ENCODE data around the gene CLEC4D.
"Not testable (repeated sequence)": the region's sequence is repeated elsewhere in the genome, so short reads cannot be mapped to it uniquely, and the experiment has no call there.

Gene CLEC4D

GRCh38 chr12:8540831-8541230 lies 27.5 kb downstream of the CLEC4D start, which contains the start of gene CLEC4E:
Gene CLEC4E (minus strand): TSS chr12:8540905. CDS start chr12:8540797, 108 bp downstream.
- not testable (repeated sequence) for H3K4me3 ChIP-seq (ENCODE audit: low read length); H3K27me3 ChIP-seq (ENCODE audit: insufficient read depth, low read length); H3K9ac ChIP-seq (ENCODE audit: low read depth, low read length); H3K27ac ChIP-seq (ENCODE audit: low read length); H3K9me3 ChIP-seq (ENCODE audit: insufficient read depth, low read depth, low read length); H3K36me3 ChIP-seq (ENCODE audit: insufficient read depth, low read depth, low read length); H3K4me1 ChIP-seq (ENCODE audit: insufficient read depth, low read length)

DNA sequence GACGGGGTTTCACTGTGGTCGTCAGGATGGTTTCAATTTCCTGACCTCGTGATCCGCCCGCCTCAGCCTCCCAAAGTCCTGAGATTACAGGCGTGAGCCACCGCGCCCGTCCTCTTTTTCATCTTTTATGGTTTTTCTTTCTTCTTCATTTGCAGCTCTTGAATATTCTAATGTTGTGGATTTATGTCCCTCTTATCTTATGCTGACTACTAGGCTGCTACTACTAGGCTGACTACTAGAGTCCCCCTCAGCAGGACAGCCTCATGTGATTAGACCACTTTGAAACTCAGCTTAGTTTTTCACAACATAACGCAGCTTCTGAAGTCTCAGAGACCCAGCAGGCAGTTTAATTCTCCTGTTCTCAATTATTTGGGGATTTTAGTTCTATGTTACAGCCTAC lies 28.3 kb downstream of the CLEC4D start:
- H3K4me1 ChIP-seq (ENCODE audit: insufficient read depth, low read length): no peaks in the 10 kb centered on the region
- no peaks in the 10 kb centered on the region for H3K27me3 ChIP-seq (ENCODE audit: insufficient read depth, low read length)
- no peaks in the 10 kb centered on the region; the same call in 1 of the 2 replicates for H3K9me3 ChIP-seq (ENCODE audit: insufficient read depth, low read depth, low read length)

GRCh38 chr12:8544295-8544694 lies 31.0 kb downstream of the CLEC4D start:
- no peak overlapping the region for H3K4me3 ChIP-seq (ENCODE audit: low read length)
- no peak overlapping the region for H3K27ac ChIP-seq (ENCODE audit: low read length)
- no peaks in the 10 kb centered on the region for H3K27me3 ChIP-seq (ENCODE audit: insufficient read depth, low read length)
- no peaks in the 10 kb centered on the region for H3K4me1 ChIP-seq (ENCODE audit: insufficient read depth, low read length)
- no peak overlapping the region for H3K9ac ChIP-seq (ENCODE audit: low read depth, low read length)
- H3K36me3 ChIP-seq (ENCODE audit: insufficient read depth, low read depth, low read length): no peaks in the 10 kb centered on the region
- H3K9me3 ChIP-seq (ENCODE audit: insufficient read depth, low read depth, low read length): no peaks in the 10 kb centered on the region

More for the DNA sequence above, 28.3 kb downstream of the CLEC4D start:
- Histone ChIP-seq H3K36me3 (ENCODE audit: insufficient read depth, low read depth, low read length) (no peaks in the 10 kb centered on the region), H3K27ac (ENCODE audit: low read length) (no peak overlapping the region), H3K4me3 (ENCODE audit: low read length) (no peak overlapping the region), H3K9ac (ENCODE audit: low read depth, low read length) (no peak overlapping the region)

GRCh38 chr12:8546591-8546990 lies 33.3 kb downstream of the CLEC4D start:
- H3K4me1 ChIP-seq (ENCODE audit: insufficient read depth, low read length): no peaks in the 10 kb centered on the region
- no peaks in the 10 kb centered on the region for H3K27me3 ChIP-seq (ENCODE audit: insufficient read depth, low read length)
- no peaks in the 10 kb centered on the region for H3K36me3 ChIP-seq (ENCODE audit: insufficient read depth, low read depth, low read length)
- no peaks in the 10 kb centered on the region for H3K9me3 ChIP-seq (ENCODE audit: insufficient read depth, low read depth, low read length)
- no peak overlapping the region for H3K9ac ChIP-seq (ENCODE audit: low read depth, low read length)
- H3K4me3 ChIP-seq (ENCODE audit: low read length): no peak overlapping the region
- no peak overlapping the region for H3K27ac ChIP-seq (ENCODE audit: low read length)

DNA sequence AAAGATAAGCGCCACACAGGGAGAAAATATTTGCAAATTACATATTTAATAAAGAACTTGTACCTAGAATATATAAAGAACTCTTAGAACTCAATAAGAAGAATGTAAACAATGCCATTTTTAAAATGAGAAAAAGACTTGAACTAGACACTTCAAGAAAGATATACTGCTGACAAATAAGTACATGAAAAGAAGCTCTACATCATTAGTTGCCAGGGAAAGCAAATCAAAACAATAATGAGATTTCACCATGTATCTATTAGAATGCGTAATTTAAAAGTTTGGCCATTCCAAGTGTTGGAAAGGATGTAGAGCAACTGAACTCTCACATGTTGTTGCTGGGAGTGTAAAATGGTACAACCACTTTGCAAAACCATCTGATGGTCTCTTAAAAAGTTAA lies 34.3 kb downstream of the CLEC4D start:
- no peaks in the 10 kb centered on the region for H3K4me1 ChIP-seq (ENCODE audit: insufficient read depth, low read length)
- no peak overlapping the region for H3K27ac ChIP-seq (ENCODE audit: low read length)
- H3K9ac ChIP-seq (ENCODE audit: low read depth, low read length): no peak overlapping the region

DNA sequence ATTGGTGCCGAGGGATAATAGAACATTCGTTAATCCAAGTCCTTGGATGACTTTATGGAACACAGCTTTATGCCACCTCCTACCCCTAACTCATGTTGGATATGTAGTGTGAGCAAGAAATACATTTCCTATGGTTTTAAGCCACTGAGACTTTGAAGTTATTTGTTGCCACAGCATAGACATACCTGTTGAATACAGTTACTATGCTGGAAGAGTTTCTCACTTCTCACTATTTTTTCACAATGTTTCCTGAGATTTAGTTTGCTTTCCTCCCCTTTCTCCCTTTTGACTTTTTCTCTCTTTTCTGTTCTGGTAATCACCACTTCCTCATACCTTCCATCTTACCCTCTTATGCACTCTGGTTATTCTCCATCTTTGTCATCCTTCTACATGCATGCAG lies 34.9 kb downstream of the CLEC4D start:
- Histone ChIP-seq H3K4me1 (ENCODE audit: insufficient read depth, low read length) (no peaks in the 10 kb centered on the region), H3K27me3 (ENCODE audit: insufficient read depth, low read length) (no peaks in the 10 kb centered on the region), H3K4me3 (ENCODE audit: low read length) (no peak overlapping the region)

More for the DNA sequence above, 34.3 kb downstream of the CLEC4D start:
- H3K4me3 ChIP-seq (ENCODE audit: low read length): no peak overlapping the region
- no peaks in the 10 kb centered on the region for H3K9me3 ChIP-seq (ENCODE audit: insufficient read depth, low read depth, low read length)
- H3K27me3 ChIP-seq (ENCODE audit: insufficient read depth, low read length): no peaks in the 10 kb centered on the region
- H3K36me3 ChIP-seq (ENCODE audit: insufficient read depth, low read depth, low read length): no peaks in the 10 kb centered on the region

GRCh38 chr12:8549381-8549780 lies 36.1 kb downstream of the CLEC4D start:
- Histone ChIP-seq H3K4me3 (ENCODE audit: low read length) (no peak overlapping the region), H3K27ac (ENCODE audit: low read length) (no peak overlapping the region), H3K9me3 (ENCODE audit: insufficient read depth, low read depth, low read length) (no peaks in the 10 kb centered on the region), H3K27me3 (ENCODE audit: insufficient read depth, low read length) (no peaks in the 10 kb centered on the region), H3K36me3 (ENCODE audit: insufficient read depth, low read depth, low read length) (no peaks in the 10 kb centered on the region), H3K4me1 (ENCODE audit: insufficient read depth, low read length) (no peaks in the 10 kb centered on the region), H3K9ac (ENCODE audit: low read depth, low read length) (no peak overlapping the region)

More for the DNA sequence above, 34.9 kb downstream of the CLEC4D start:
- no peak overlapping the region for H3K9ac ChIP-seq (ENCODE audit: low read depth, low read length)
- H3K36me3 ChIP-seq (ENCODE audit: insufficient read depth, low read depth, low read length): no peaks in the 10 kb centered on the region
- H3K9me3 ChIP-seq (ENCODE audit: insufficient read depth, low read depth, low read length): no peaks in the 10 kb centered on the region
- no peak overlapping the region for H3K27ac ChIP-seq (ENCODE audit: low read length)

GRCh38 chr12:8553088-8553627 lies 39.9 kb downstream of the CLEC4D start:
- no peak overlapping the region for H3K9ac ChIP-seq (ENCODE audit: low read depth, low read length)
- H3K4me3 ChIP-seq (ENCODE audit: low read length): no peak overlapping the region
- H3K27me3 ChIP-seq (ENCODE audit: insufficient read depth, low read length): no peaks in the 10 kb centered on the region
- H3K9me3 ChIP-seq (ENCODE audit: insufficient read depth, low read depth, low read length): no peaks in the 10 kb centered on the region
- no peaks in the 10 kb centered on the region for H3K36me3 ChIP-seq (ENCODE audit: insufficient read depth, low read depth, low read length)
- no peak overlapping the region for H3K27ac ChIP-seq (ENCODE audit: low read length)
- peaks cover 5% of the 10 kb centered on the region; the same call in 1 of the 2 replicates for H3K4me1 ChIP-seq (ENCODE audit: insufficient read depth, low read length)

DNA sequence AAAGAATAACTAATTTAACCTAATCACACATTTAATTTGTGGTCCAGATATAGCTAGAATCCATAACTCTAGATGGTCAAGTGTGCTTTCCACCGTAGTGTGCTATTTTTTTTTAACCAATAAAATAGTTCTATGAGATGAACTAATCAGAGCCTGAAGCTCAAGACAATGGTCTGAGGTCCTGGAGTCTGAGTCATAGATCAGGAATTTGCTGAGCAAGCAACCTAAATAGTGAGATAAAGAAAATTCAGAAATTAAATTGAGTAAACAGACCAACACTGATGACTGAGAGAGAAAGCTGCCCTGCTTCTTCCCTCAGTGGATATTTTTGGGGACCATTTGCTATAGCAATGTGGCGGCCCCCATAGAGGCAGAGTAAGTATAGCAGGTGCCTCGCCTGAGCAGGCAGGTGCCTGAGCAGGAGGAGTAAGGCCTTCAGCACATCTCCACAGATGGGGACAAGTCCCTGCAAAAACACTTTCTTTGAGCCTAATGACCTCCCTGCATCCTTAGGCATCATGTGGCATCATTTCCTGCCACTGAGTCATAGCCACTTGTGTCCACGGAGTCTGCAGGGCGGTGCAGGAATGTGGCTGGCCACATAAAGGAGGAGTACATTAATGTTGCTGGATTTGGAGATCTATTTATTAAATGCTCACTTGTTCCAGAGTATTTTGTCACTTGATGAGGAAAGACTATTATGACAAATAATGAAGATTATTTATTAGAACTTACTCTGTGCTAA lies 41.3 kb downstream of the CLEC4D start:
- Histone ChIP-seq H3K9ac (ENCODE audit: low read depth, low read length) (no peak overlapping the region), H3K36me3 (ENCODE audit: insufficient read depth, low read depth, low read length) (no peaks in the 10 kb centered on the region), H3K27ac (ENCODE audit: low read length) (no peak overlapping the region)

GRCh38 chr12:8556531-8557097 lies 43.3 kb downstream of the CLEC4D start:
- Histone ChIP-seq H3K4me1 (ENCODE audit: insufficient read depth, low read length) (peaks cover 5% of the 10 kb centered on the region; the same call in 1 of the 2 replicates), H3K36me3 (ENCODE audit: insufficient read depth, low read depth, low read length) (no peaks in the 10 kb centered on the region), H3K27ac (ENCODE audit: low read length) (no peak overlapping the region), H3K27me3 (ENCODE audit: insufficient read depth, low read length) (no peaks in the 10 kb centered on the region), H3K4me3 (ENCODE audit: low read length) (no peak overlapping the region), H3K9me3 (ENCODE audit: insufficient read depth, low read depth, low read length) (no peaks in the 10 kb centered on the region), H3K9ac (ENCODE audit: low read depth, low read length) (no peak overlapping the region)

More for the DNA sequence above, 41.3 kb downstream of the CLEC4D start:
- Histone ChIP-seq H3K4me1 (ENCODE audit: insufficient read depth, low read length) (peaks cover 5% of the 10 kb centered on the region; the same call in 1 of the 2 replicates), H3K4me3 (ENCODE audit: low read length) (no peak overlapping the region), H3K27me3 (ENCODE audit: insufficient read depth, low read length) (no peaks in the 10 kb centered on the region), H3K9me3 (ENCODE audit: insufficient read depth, low read depth, low read length) (no peaks in the 10 kb centered on the region)

GRCh38 chr12:8559676-8560075 lies 46.4 kb downstream of the CLEC4D start:
- no peaks in the 10 kb centered on the region for H3K27me3 ChIP-seq (ENCODE audit: insufficient read depth, low read length)
- no peak overlapping the region for H3K9ac ChIP-seq (ENCODE audit: low read depth, low read length)
- no peaks in the 10 kb centered on the region for H3K36me3 ChIP-seq (ENCODE audit: insufficient read depth, low read depth, low read length)
- peaks cover 7% of the 10 kb centered on the region for H3K9me3 ChIP-seq (ENCODE audit: insufficient read depth, low read depth, low read length)
- no peak overlapping the region for H3K27ac ChIP-seq (ENCODE audit: low read length)
- H3K4me3 ChIP-seq (ENCODE audit: low read length): no peak overlapping the region
- H3K4me1 ChIP-seq (ENCODE audit: insufficient read depth, low read length): peaks cover 14% of the 10 kb centered on the region; the same call in 1 of the 2 replicates

- Histone ChIP-seq H3K27me3 (ENCODE audit: insufficient read depth, low read length) (no peaks in the 10 kb centered on the region), H3K9ac (ENCODE audit: low read depth, low read length) (no peak overlapping the region), H3K4me1 (ENCODE audit: insufficient read depth, low read length) (peaks cover 15% of the 10 kb centered on the region; the same call in 1 of the 2 replicates), H3K9me3 (ENCODE audit: insufficient read depth, low read depth, low read length) (peaks cover 7% of the 10 kb centered on the region), H3K27ac (ENCODE audit: low read length) (no peak overlapping the region), H3K36me3 (ENCODE audit: insufficient read depth, low read depth, low read length) (no peaks in the 10 kb centered on the region), H3K4me3 (ENCODE audit: low read length) (no peak overlapping the region)
Measured at GRCh38 chr12:8561011-8561410, 47.7 kb downstream of the CLEC4D start.

Measured in iPS-20b (cell line).